Measurements from ENCODE around the gene NSD2.

The NSD2 gene

GRCh38 chr4:1864076-1865008 lies 6.9 kb upstream of the NSD2 start:
- Histone ChIP-seq H3K79me2 (ENCODE audit: low read length) (no peaks in the 10 kb centered on the region), H3K27me3 (ENCODE audit: low read depth, low read length) (peaks cover 8% of the 10 kb centered on the region; the same call in 1 of the 2 replicates), H3K4me3 (ENCODE audit: low read length) (no peak overlapping the region), H3K4me1 (ENCODE audit: low read length) (peaks cover 6% of the 10 kb centered on the region), H3K36me3 (replicated peaks; ENCODE audit: low read depth, low read length) (no peaks in the 10 kb centered on the region), H3K27ac (ENCODE audit: low read length) (no peak overlapping the region), H4K20me1 (ENCODE audit: insufficient read depth, low read length) (no peaks in the 10 kb centered on the region), H3K4me2 (ENCODE audit: low read length) (no peak overlapping the region), H2AFZ (ENCODE audit: low read depth, low read length) (no peak overlapping the region), H3K9ac (ENCODE audit: low read length) (no peak overlapping the region), H3K9me3 (ENCODE audit: insufficient read depth, low read length) (no peaks in the 10 kb centered on the region)
- TF ChIP-seq CTCF (IDR thresholded peaks at IDR 0.05; ENCODE audit: low read depth, low read length) (no peak), EZH2phosphoT487 (IDR thresholded peaks at IDR 0.05; ENCODE audit: low read depth) (no peak)

- Histone ChIP-seq H3K4me1 (ENCODE audit: low read length) (peaks cover 12% of the 10 kb centered on the region), H3K79me2 (ENCODE audit: low read length) (peaks cover 7% of the 10 kb centered on the region; the same call in 1 of the 2 replicates), H3K4me3 (ENCODE audit: low read length) (no peak overlapping the region), H3K36me3 (replicated peaks; ENCODE audit: low read depth, low read length) (no peaks in the 10 kb centered on the region), H3K27me3 (ENCODE audit: low read depth, low read length) (peaks cover 5% of the 10 kb centered on the region; the same call in 1 of the 2 replicates), H3K9ac (ENCODE audit: low read length) (no peak overlapping the region), H3K9me3 (ENCODE audit: insufficient read depth, low read length) (no peaks in the 10 kb centered on the region), H2AFZ (ENCODE audit: low read depth, low read length) (no peak overlapping the region), H4K20me1 (ENCODE audit: insufficient read depth, low read length) (no peaks in the 10 kb centered on the region), H3K27ac (ENCODE audit: low read length) (no peak overlapping the region), H3K4me2 (ENCODE audit: low read length) (no peak overlapping the region)
- TF ChIP-seq EZH2phosphoT487 (IDR thresholded peaks at IDR 0.05; ENCODE audit: low read depth) (no peak), CTCF (IDR thresholded peaks at IDR 0.05; ENCODE audit: low read depth, low read length) (no peak)
Measured at GRCh38 chr4:1866189-1866661, 5.0 kb upstream of the NSD2 start.

DNA sequence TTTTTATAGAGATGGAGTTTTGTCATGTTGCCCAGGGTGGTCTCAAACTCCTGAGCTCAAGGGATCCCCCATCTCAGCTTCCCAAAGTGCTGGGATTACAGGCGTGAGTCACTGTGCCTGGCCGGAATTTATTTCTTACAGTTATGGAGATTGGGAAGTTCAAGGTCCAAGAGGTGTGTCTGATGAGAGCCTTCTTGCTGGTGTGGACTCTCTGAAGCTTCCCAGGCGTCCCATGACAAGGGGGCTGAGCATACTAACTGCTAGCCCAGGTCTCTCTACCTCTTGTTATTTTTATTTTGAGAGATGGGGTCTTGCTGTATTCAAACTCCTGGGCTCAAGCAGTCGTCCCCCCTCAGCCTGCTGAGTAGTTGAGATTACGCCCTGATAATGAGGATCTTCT lies 2.9 kb upstream of the NSD2 start:
- TF ChIP-seq EZH2phosphoT487 (IDR thresholded peaks at IDR 0.05; ENCODE audit: low read depth) (no peak), CTCF (IDR thresholded peaks at IDR 0.05; ENCODE audit: low read depth, low read length) (no peak)
- H3K9ac ChIP-seq (ENCODE audit: low read length), result no peak overlapping the region
- no peak overlapping the region for H3K4me3 ChIP-seq (ENCODE audit: low read length)
- H2AFZ ChIP-seq (ENCODE audit: low read depth, low read length), result no peak overlapping the region
- H3K79me2 ChIP-seq (ENCODE audit: low read length), result peaks cover 27% of the 10 kb centered on the region
- H3K4me2 ChIP-seq (ENCODE audit: low read length), result no peak overlapping the region
- no peak overlapping the region for H3K27ac ChIP-seq (ENCODE audit: low read length)
- H3K9me3 ChIP-seq (ENCODE audit: insufficient read depth, low read length), result no peaks in the 10 kb centered on the region
- H3K27me3 ChIP-seq (ENCODE audit: low read depth, low read length), result no peaks in the 10 kb centered on the region; the same call in 1 of the 2 replicates
- H3K4me1 ChIP-seq (ENCODE audit: low read length), result peaks cover 20% of the 10 kb centered on the region
- no peaks in the 10 kb centered on the region for H3K36me3 ChIP-seq (replicated peaks; ENCODE audit: low read depth, low read length)
- H4K20me1 ChIP-seq (ENCODE audit: insufficient read depth, low read length), result peaks cover 8% of the 10 kb centered on the region

GRCh38 chr4:1868912-1869311 lies 2.3 kb upstream of the NSD2 start:
- H3K9me3 ChIP-seq (ENCODE audit: insufficient read depth, low read length), result no peaks in the 10 kb centered on the region
- H3K79me2 ChIP-seq (ENCODE audit: low read length), result peaks cover 33% of the 10 kb centered on the region
- H4K20me1 ChIP-seq (ENCODE audit: insufficient read depth, low read length), result peaks cover 14% of the 10 kb centered on the region
- H3K9ac ChIP-seq (ENCODE audit: low read length), result no peak overlapping the region
- H3K4me2 ChIP-seq (ENCODE audit: low read length), result no peak overlapping the region
- no peaks in the 10 kb centered on the region; the same call in 1 of the 2 replicates for H3K27me3 ChIP-seq (ENCODE audit: low read depth, low read length)
- H3K4me3 ChIP-seq (ENCODE audit: low read length), result no peak overlapping the region
- H3K27ac ChIP-seq (ENCODE audit: low read length), result no peak overlapping the region
- H2AFZ ChIP-seq (ENCODE audit: low read depth, low read length), result no peak overlapping the region
- peaks cover 26% of the 10 kb centered on the region for H3K4me1 ChIP-seq (ENCODE audit: low read length)
- peaks cover under 1% of the 10 kb centered on the region for H3K36me3 ChIP-seq (replicated peaks; ENCODE audit: low read depth, low read length)
- TF ChIP-seq CTCF (IDR thresholded peaks at IDR 0.05; ENCODE audit: low read depth, low read length) (no peak), EZH2phosphoT487 (IDR thresholded peaks at IDR 0.05; ENCODE audit: low read depth) (no peak)
